Cardiac muscle cell (in vitro differentiated cells and primary cell): ENCODE results near the gene FOXO6. TPM values are rescaled to one million over a fixed set of nuclear protein-coding genes. Genes with fewer than 3 reads are reported as not detected.
A peak's percentile ranks its signal among the peaks of the same experiment; 100 is the strongest.

ENCODE experiments used
- DNase-seq, 2 donors: peaks; one replicate each; pipeline versions ENCODE4 v3.0.0 to v3.0.0-alpha.2; 2010 to 2017; ENCODE audit warnings: low read depth in 1 of 2, low spot score in 1 of 2
- H3K27ac ChIP-seq: fragments of 200-600 bp; sonication (generic); 2 replicates; pipeline ENCODE4 v1.5.1; 2016
- H3K27me3 ChIP-seq: fragments of 200-600 bp; sonication (generic); 2 replicates; pipeline ENCODE4 v1.6.0; 2016; ENCODE audit warnings: control low read depth
- H3K36me3 ChIP-seq: fragments of 200-600 bp; sonication (generic); 2 replicates; pipeline ENCODE4 v1.5.1; 2016; ENCODE audit warnings: control low read depth
- H3K4me1 ChIP-seq: fragments of 200-600 bp; sonication (generic); 2 replicates; pipeline ENCODE4 v1.8.1; 2017; ENCODE audit warnings: low read depth, mild to moderate bottlenecking, mixed run types
- H3K4me3 ChIP-seq: fragments of 200-600 bp; sonication (generic); 2 replicates; pipeline ENCODE4 v1.5.1; 2016; ENCODE audit warnings: mild to moderate bottlenecking
- H3K9me3 ChIP-seq: fragments of 200-600 bp; sonication (generic); 2 replicates; pipeline ENCODE4 v1.5.1; 2017; ENCODE audit warnings: low read depth, mild to moderate bottlenecking, control low read depth
- polyA plus RNA-seq: library from polyadenylated mRNA; unstranded; fragments of >200 nt; fragmentation: Nextera tagmentation; extraction: Ambion mirVana; gene quantifications from 2 replicates; pipeline ENCODE4 v1.2.1, GENCODE V29; 2016
- total RNA-seq: library from RNA; depleted of rRNA; stranded (reverse); fragments of >200 nt; gene quantifications from 2 replicates; pipeline ENCODE4 v1.2.3, GENCODE V29; 2016
- TF ChIP-seq, protein P1 (sequence below): IDR thresholded peaks from 2 replicates; pipeline ENCODE4 v1.5.1; 2012; ENCODE audit warnings: low read depth, mild to moderate bottlenecking, low read length

Gene FOXO6
- total and polyA plus RNA-seq, 2 experiments from 2014 or later, result 10.7 to 18.2 TPM

DNA sequence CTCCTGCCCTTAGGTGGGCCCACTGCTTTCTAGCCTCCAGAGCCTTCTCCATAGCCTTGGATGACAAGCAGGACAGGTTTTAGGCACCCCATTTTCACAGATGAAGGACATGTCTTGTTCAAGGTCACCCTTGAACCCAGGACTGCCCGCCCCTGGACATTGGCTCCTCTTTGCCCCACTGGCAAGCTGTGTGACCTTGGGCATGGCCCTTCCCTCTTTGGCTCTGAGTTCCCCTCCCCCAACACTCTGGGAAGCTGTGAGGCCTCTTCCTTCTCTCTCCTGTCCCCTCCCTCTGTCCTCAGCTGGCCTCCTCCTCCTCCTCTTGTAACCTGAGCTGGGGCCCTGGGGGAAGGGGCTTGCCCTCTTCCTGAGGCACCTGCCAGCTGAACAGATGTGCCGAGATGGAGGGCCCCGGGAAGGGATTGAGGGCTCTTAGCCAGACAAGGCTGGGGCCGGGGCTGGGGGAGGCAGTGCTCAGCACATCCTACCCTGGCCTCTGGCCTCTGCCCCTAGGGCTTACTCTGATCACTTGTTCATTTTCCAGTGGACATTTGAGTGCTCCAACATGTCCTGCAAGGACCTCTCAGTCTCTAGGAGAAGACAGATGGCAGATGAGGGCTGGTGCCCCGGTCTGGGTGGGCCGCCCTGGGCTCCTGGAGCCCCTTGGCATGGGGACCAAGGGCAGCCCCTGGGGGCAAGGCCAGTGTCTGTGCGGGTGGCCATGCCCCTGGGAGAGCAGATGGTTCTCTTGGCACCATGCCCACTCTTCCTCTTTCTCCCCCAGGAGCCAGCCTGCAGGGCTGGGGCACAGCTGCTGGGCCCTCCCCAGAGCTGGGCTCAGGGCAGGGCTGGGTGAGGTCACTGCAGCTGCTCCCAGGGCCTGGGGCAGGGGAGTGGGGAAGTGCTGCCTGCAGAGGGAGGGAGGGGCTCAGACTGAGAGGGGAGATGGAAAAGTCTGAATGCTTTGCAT, 10.7 kb downstream of the FOXO6 start:
- Histone ChIP-seq H3K4me3 (no peak overlapping the region), H3K4me1 (peaks cover 44% of the 10 kb centered on the region), H3K27ac (peak overlapping the region; percentile 54), H3K9me3 (no peaks in the 10 kb centered on the region), H3K27me3 (no peaks in the 10 kb centered on the region), H3K36me3 (no peaks in the 10 kb centered on the region)
- peak in 1 of 2 donors; percentile 86 for DNase-seq
- TF ChIP-seq, protein P1, sequence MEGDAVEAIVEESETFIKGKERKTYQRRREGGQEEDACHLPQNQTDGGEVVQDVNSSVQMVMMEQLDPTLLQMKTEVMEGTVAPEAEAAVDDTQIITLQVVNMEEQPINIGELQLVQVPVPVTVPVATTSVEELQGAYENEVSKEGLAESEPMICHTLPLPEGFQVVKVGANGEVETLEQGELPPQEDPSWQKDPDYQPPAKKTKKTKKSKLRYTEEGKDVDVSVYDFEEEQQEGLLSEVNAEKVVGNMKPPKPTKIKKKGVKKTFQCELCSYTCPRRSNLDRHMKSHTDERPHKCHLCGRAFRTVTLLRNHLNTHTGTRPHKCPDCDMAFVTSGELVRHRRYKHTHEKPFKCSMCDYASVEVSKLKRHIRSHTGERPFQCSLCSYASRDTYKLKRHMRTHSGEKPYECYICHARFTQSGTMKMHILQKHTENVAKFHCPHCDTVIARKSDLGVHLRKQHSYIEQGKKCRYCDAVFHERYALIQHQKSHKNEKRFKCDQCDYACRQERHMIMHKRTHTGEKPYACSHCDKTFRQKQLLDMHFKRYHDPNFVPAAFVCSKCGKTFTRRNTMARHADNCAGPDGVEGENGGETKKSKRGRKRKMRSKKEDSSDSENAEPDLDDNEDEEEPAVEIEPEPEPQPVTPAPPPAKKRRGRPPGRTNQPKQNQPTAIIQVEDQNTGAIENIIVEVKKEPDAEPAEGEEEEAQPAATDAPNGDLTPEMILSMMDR, result no peak

- no peaks in the 10 kb centered on the region for H3K27me3 ChIP-seq
- H3K36me3 ChIP-seq, result no peaks in the 10 kb centered on the region
- TF ChIP-seq, protein P1, result no peak
- no peak overlapping the region for H3K4me3 ChIP-seq
- peak overlapping the region; percentile 54 for H3K27ac ChIP-seq
- peaks cover 40% of the 10 kb centered on the region for H3K4me1 ChIP-seq
- no peaks in the 10 kb centered on the region for H3K9me3 ChIP-seq
- no peak for DNase-seq
Measured at GRCh38 chr1:41372600-41372993, 11.4 kb downstream of the FOXO6 start.

DNA sequence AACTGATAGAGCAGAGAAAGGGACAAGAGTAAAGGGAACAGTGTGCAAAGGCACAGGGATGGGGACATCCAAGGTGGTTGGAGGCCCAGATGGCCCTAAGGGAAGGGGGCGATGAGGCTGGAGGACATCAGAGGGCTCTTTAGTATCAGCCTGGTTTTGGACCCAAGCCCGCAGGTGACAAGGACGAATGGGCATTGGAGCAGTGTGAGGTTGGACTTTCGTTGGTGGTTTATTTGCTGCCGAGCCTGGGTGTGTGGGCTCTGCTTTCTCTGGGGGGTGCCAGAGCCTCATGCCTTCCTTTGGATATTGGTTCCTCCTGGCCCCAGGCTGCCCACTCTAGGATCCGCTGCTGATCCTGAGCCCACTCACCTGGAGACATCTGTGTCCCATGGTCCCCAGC, 12.1 kb downstream of the FOXO6 start:
- Histone ChIP-seq H3K9me3 (no peaks in the 10 kb centered on the region), H3K4me1 (peaks cover 40% of the 10 kb centered on the region), H3K36me3 (no peaks in the 10 kb centered on the region), H3K27ac (no peak overlapping the region), H3K4me3 (no peak overlapping the region), H3K27me3 (no peaks in the 10 kb centered on the region)
- TF ChIP-seq, protein P1, result no peak
- no peak for DNase-seq

GRCh38 chr1:41374711-41375110, 13.5 kb downstream of the FOXO6 start:
- no peak for DNase-seq
- H3K36me3 ChIP-seq, result no peaks in the 10 kb centered on the region
- peaks cover 6% of the 10 kb centered on the region for H3K27me3 ChIP-seq
- no peaks in the 10 kb centered on the region for H3K9me3 ChIP-seq
- H3K27ac ChIP-seq, result no peak overlapping the region
- TF ChIP-seq, protein P1, result no peak
- H3K4me3 ChIP-seq, result no peak overlapping the region
- peaks cover 34% of the 10 kb centered on the region for H3K4me1 ChIP-seq

DNA sequence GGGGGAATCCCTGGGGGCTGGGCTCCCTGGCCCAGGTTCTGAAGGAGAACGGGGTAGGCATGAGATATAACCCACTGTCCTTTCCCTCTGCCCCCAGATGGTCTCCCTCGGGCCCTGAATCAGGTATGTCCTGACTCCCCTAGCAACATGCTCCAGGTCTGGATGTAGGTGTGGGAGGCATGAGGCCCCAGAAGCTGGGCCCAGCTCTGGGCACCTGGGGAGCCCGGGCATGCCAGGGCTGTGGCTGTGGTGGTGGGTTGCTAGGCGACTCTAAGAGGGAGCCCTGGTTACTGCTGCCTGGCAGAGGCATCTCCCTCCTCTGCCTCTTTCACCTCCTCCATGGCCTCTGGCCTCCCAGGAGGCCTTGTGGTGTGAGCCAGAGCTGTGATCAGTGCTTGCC, 16.2 kb downstream of the FOXO6 start:
- Histone ChIP-seq H3K36me3 (no peaks in the 10 kb centered on the region), H3K4me3 (no peak overlapping the region), H3K9me3 (no peaks in the 10 kb centered on the region), H3K27ac (no peak overlapping the region), H3K4me1 (peaks cover 16% of the 10 kb centered on the region), H3K27me3 (peaks cover 31% of the 10 kb centered on the region)
- TF ChIP-seq, protein P1, result no peak
- no peak for DNase-seq
